Transverse colon (tissue), 4 donors: ENCODE measurements around the gene MRPL55. TPM values are rescaled to one million over a fixed set of nuclear protein-coding genes. Genes with fewer than 3 reads are reported as not detected.

Experiments used
- DNase-seq: peaks from one replicate; pipeline ENCODE4 v3.0.0-alpha.2; 2019
- H3K27ac ChIP-seq, 4 donors: fragments of 200-600 bp; sonication (generic); 2 replicates each; pipeline ENCODE4 v1.5.1; 2016 to 2018; ENCODE audit warnings: inconsistent platforms in 4 of 4
- H3K27me3 ChIP-seq: fragments of 200-600 bp; sonication (generic); 2 replicates; pipeline ENCODE4 v1.5.1; 2017; ENCODE audit warnings: inconsistent platforms
- H3K36me3 ChIP-seq, 4 donors: fragments of 200-600 bp; sonication (generic); 2 replicates each; pipeline ENCODE4 v1.5.1; 2017 to 2019; ENCODE audit warnings: inconsistent platforms in 4 of 4
- H3K4me1 ChIP-seq, 4 donors: fragments of 200-600 bp; sonication (generic); 2 replicates each; pipeline ENCODE4 v1.5.1; 2017 to 2020; ENCODE audit warnings: inconsistent platforms in 4 of 4
- H3K4me3 ChIP-seq, 4 donors: fragments of 200-600 bp; sonication (generic); 1 replicate in 1 of 4; 2 replicates in 3 of 4; pipeline versions ENCODE4 v1.5.1 to v1.6.1; 2017 to 2019; ENCODE audit warnings: inconsistent platforms in 4 of 4
- H3K9me3 ChIP-seq, 2 donors: fragments of 200-600 bp; sonication (generic); 2 replicates each; pipeline ENCODE4 v1.5.1; 2017 to 2019; ENCODE audit warnings: inconsistent platforms in 2 of 2
- EP300 ChIP-seq: sonication (generic); formaldehyde crosslinking; IDR thresholded peaks from one replicate; pipeline ENCODE4 v1.6.1; 2017; ENCODE audit warnings: antibody characterized with exemption, low read depth
- POLR2A ChIP-seq: fragments of 450-650 bp; IDR thresholded peaks from one replicate; pipeline ENCODE4 v1.6.1; 2016; ENCODE audit warnings: antibody characterized with exemption, mild to moderate bottlenecking, moderate library complexity
- POLR2AphosphoS5 ChIP-seq, 3 donors: sonication (generic); formaldehyde crosslinking; IDR thresholded peaks; one replicate each; pipeline ENCODE4 v1.6.1; 2016; ENCODE audit warnings: antibody characterized with exemption in 3 of 3
- WGBS, 2 donors: methylation state at CpG; one replicate each; pipeline ENCODE4 v1.1.5; 2018; ENCODE audit warnings: low coverage in 1 of 2; 5-methylcytosine and 5-hydroxymethylcytosine counted together
- in situ Hi-C, 4 donors: fragments of 200-750 bp; cut with MboI; loops; one replicate each; pipeline versions ENCODE4 v1.15.0 to v1.15.1; 2017; ENCODE audit warnings: low sequenced_read_pairs in 3 of 4, low pct_ligation_motif_present in 1 of 4, low pct_unique_long_range_greater_than_20kb in 1 of 4
- intact Hi-C: fragments of 100-400 bp; cut with DNase I; formaldehyde crosslinking; loops from one replicate; pipeline ENCODE4 v1.15.1; 2023; ENCODE audit warnings: low total_unique reads
- total RNA-seq, 4 donors: library from RNA; depleted of rRNA; stranded (reverse); fragments of >200 nt; gene quantifications; one replicate each; pipeline ENCODE4 v1.1.0, GENCODE V29; 2016
- TF ChIP-seq, protein P1 (sequence below), 5 experiments: fragments of 200-600 bp in 3 of 5; fragments of 450-650 bp in 2 of 5; sonication (generic) in 3 of 5; IDR thresholded peaks; 1 replicate in 2 of 5; 2 replicates in 3 of 5; pipeline ENCODE4 v1.5.1; 2016 to 2017; ENCODE audit warnings: antibody characterized with exemption in 5 of 5, inconsistent platforms in 3 of 5, mild to moderate bottlenecking in 2 of 5, moderate library complexity in 1 of 5

The MRPL55 gene
- total RNA-seq, 4 donors from 2014 or later = 47.1 to 95.5 (median 77.1) TPM

DNA sequence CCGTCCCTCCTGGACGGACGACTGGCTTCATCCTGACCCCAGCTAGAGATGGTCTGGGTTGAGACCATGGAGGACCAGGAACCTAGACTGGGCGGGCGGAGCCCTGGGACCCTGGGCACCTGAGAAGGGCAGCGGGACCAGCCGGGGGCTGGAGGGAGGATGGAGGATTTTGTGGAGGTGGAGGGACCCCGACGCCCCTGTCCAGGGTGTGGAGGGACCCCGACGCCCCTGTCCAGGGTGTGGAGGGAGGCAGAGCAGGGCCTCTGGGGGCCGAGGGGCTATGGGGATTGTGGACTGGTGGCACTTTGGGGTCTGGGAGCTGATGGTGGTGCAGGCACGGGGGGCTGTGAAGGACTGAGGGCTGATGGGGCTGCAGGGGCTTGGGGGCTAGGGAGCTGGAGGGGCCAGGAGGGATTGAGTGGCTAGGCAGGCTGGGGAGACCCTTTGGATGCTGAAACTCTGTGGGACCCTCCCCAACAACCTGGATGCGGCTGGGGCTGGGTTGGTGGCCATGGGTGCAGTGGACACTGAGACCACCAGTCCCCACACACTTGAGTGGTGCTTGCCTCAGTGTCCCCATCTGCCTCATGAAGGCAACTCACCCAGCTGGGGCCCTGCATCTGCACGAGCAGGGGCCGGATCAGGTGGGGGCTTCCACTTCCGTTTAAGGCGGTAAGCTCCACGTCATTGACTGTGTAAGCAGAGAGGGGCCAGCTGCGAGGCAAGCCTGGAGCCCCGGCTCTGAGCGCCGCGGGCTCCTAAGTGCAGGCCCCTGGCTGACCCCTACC lies 48.0 kb upstream of the MRPL55 start:
- Histone ChIP-seq H3K36me3 (no peaks in the 10 kb centered on the region), H3K9me3 (no peaks in the 10 kb centered on the region), H3K4me1 (no peaks in the 10 kb centered on the region), H3K4me3 (no peak overlapping the region), H3K27ac (no peak overlapping the region), H3K27me3 (no peaks in the 10 kb centered on the region)
- no peak for DNase-seq
- in situ Hi-C loops (no loop called here), intact Hi-C loops (no loop called here)
- TF ChIP-seq, protein P1, sequence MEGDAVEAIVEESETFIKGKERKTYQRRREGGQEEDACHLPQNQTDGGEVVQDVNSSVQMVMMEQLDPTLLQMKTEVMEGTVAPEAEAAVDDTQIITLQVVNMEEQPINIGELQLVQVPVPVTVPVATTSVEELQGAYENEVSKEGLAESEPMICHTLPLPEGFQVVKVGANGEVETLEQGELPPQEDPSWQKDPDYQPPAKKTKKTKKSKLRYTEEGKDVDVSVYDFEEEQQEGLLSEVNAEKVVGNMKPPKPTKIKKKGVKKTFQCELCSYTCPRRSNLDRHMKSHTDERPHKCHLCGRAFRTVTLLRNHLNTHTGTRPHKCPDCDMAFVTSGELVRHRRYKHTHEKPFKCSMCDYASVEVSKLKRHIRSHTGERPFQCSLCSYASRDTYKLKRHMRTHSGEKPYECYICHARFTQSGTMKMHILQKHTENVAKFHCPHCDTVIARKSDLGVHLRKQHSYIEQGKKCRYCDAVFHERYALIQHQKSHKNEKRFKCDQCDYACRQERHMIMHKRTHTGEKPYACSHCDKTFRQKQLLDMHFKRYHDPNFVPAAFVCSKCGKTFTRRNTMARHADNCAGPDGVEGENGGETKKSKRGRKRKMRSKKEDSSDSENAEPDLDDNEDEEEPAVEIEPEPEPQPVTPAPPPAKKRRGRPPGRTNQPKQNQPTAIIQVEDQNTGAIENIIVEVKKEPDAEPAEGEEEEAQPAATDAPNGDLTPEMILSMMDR (IDR thresholded peaks at IDR 0.05) = no peak
- no peak for TF ChIP-seq POLR2A
- no peak for TF ChIP-seq POLR2AphosphoS5 (IDR thresholded peaks at IDR 0.05)
- no peak for TF ChIP-seq EP300
- WGBS, 2 donors = 68 to 100% methylated on average over 2 to 15 of the region's 24 CpGs

DNA sequence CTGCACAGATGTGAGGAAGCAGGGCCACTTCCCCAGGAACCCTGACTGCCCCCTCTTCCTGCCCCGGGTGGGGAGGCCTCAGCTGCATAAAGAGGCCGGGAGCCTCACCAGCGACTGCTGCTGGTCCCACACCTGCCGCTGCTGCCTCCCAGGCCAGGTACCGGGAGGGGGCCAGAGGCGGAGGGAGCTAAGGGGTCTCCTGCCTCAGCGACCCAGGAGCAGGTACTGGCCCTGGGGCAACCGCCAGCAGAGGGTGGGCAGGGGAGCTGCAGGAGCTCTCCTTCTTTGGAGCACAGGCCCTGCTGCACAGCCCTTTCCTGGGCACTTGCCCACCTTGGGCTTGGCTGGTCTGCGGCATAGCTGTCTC lies 47.4 kb upstream of the MRPL55 start:
- TF ChIP-seq, protein P1 (IDR thresholded peaks at IDR 0.05) = no peak
- TF ChIP-seq POLR2A (no peak), POLR2AphosphoS5 (IDR thresholded peaks at IDR 0.05) (no peak), EP300 (no peak)
- H3K36me3 ChIP-seq = no peaks in the 10 kb centered on the region
- H3K27me3 ChIP-seq = no peaks in the 10 kb centered on the region
- no peak for DNase-seq
- no peak overlapping the region for H3K27ac ChIP-seq
- peaks cover 0 to 5% (median 2%) of the 10 kb centered on the region in 4 donors for H3K4me1 ChIP-seq
- in situ Hi-C loops = no loop called here
- no peaks in the 10 kb centered on the region for H3K9me3 ChIP-seq
- intact Hi-C loops = no loop called here
- 85% methylated on average over 9 of the region's 9 CpGs; no CpG with 5 or more reads in 1 of the 2 donors for WGBS, 2 donors
- no peak overlapping the region for H3K4me3 ChIP-seq

DNA sequence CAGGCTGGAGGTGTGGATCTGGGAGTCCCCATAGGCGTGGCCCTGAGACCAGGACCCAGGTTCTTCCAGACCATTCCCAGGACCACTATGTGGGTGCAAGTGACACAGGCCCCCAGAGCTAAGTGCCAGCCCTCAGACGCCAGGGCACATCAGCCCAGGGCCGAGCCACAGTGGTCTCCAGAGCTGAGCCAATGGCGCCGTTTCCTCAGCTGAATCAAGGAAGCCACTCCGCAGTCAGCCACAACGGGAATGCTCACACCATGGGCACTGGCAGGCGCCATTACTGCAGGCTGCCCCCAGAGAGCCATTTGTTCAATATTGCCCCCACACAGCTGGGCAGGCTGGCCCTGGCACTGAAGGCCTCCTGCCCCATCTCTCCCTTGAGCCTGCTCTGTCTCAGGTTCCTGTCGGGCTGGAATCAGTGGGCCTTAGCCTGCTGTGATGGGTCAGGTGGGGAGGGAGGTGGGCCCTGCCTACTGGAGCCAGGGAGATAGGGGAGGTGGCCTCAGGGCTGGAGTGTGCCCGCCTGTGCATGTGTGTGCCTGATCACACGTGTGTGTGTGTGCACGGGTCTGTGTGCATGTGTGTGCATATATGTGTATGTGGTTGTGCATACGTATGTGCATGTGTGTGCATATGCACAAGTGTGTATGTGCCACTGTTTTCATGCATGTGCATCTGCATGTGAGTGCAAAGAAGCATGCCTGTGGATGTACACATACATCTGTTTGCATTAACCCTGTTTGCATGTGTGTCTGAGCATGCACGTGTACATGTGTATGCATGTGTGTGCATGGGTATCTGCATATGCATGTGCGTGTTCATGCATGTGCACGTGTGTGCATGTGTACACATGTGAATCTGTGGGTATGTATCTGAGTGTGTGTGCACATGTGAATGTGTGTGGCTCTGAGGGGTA lies 46.8 kb upstream of the MRPL55 start:
- TF ChIP-seq POLR2AphosphoS5 (IDR thresholded peaks at IDR 0.05) (no peak), EP300 (no peak), POLR2A (no peak)
- TF ChIP-seq, protein P1 (IDR thresholded peaks at IDR 0.05) = no peak
- in situ Hi-C loops = no loop called here
- no peak overlapping the region for H3K27ac ChIP-seq
- WGBS, 2 donors = 90% methylated on average over 16 of the region's 16 CpGs; no CpG with 5 or more reads in 1 of the 2 donors
- H3K4me1 ChIP-seq = peaks cover 5 to 11% (median 8%) of the 10 kb centered on the region in 4 donors
- intact Hi-C loops = no loop called here
- DNase-seq = no peak
- no peaks in the 10 kb centered on the region for H3K27me3 ChIP-seq
- no peaks in the 10 kb centered on the region for H3K9me3 ChIP-seq
- H3K36me3 ChIP-seq = no peaks in the 10 kb centered on the region
- H3K4me3 ChIP-seq = no peak overlapping the region
